GM12872 (cell line): Measurements from ENCODE around the gene SNF8.

Source experiments
- CTCF ChIP-seq: IDR thresholded peaks from 3 replicates; pipeline ENCODE4 v1.5.1; 2011; ENCODE audit warnings: low read depth, mild to moderate bottlenecking, low read length, moderate library complexity; ENCODE audit not compliant: insufficient read depth

SNF8 gene

DNA sequence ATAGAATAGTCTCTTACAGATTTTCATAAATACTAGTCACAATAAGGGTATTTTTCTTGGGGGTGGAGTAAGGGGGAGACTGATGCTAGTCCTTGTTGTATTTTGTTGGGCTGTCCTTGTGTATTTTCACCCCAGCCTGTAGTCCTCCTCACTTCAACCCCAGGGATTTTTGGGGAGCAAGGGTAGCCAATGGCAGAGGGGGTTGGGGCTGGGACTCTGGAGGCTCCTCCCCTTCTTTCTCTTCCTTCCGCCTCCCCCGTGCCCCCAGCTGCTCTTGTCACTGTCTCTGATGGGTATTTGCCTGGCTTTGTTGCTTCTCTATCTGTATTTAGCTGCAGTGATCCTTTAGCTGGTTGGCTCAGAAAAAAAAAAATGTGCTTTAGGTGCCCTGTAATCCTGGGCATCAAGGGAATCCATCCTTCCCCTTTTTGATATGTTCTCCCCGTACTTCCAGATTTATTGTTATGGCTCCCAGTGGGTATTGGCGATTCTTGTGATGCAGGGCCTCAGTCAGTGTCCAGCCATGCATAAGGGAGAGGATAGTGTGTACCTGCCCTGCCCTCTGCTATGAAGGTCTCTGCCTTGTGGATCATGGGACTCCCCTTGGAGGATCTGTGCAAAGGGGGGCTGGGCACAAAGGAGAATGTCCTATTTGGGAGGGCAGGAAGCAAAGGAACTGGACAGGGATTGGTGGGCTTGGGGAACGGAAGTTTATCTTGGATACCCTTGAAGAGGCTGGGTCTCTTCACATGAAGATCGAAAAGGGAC is 16.5 kb downstream of the SNF8 start:
- no peak for TF ChIP-seq CTCF

- no peak for TF ChIP-seq CTCF
These were observed 18.7 kb downstream of the SNF8 start for GRCh38 chr17:48925991-48926342.

- no peak for TF ChIP-seq CTCF
These were observed 19.2 kb downstream of the SNF8 start for GRCh38 chr17:48925251-48925990.

DNA sequence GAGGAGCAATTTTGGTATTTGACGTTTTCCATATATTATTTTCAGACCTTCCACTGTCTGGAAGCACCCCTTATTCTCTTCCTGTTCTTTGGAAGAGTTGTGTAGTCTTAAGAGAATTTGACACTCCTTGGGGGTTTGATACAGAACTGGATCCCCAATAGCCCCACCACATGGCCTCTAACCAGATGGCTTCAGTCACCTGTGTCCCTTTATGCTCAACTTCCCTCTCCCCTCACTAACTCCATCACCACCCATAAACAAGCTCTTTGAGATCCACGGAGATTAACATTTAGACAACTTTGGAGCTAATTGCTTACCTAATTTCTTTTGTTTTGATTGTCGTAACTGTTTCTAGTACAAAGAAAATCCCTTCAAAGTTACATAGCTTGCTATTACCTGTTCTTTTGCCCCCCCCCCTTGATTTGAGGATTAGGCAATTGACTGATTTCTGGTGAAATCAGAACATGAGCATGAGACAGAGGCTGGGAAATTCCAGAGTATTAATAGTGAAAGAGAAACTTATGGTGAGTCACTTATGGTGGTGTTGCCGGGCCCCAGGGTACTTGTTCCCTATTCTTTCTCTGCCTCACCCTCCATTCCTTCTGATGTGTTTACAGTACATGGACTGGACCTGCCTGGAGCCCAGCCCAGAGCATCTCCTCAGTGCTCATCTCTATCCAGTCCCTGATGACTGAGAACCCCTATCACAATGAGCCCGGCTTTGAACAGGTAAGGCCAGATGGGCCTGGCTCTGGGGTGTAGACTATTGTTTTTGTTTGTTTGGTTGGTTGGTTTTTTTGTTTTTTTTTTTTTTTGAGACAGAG is 29.0 kb downstream of the SNF8 start:
- TF ChIP-seq CTCF: no peak

DNA sequence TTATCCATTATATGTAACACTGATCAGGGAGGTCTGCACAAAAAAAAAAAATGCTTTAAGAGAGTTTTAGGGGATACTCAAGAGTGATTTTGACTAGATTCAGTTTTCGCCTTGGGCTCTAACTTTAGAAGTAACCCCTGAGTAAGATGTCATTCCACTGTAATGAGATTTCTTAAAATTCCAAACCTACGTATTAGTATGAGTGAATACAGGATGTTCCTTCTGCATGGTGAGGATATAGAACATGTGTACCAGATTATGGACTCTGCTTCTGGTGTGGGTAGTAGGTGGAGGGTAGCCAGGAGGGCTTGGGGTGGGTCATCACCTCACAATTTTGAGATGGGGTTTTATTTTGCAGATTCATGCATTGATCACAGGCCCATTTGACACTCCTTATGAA is 32.2 kb downstream of the SNF8 start:
- no peak for TF ChIP-seq CTCF

- TF ChIP-seq CTCF: no peak
These were observed 34.3 kb downstream of the SNF8 start for GRCh38 chr17:48910370-48910769.

DNA sequence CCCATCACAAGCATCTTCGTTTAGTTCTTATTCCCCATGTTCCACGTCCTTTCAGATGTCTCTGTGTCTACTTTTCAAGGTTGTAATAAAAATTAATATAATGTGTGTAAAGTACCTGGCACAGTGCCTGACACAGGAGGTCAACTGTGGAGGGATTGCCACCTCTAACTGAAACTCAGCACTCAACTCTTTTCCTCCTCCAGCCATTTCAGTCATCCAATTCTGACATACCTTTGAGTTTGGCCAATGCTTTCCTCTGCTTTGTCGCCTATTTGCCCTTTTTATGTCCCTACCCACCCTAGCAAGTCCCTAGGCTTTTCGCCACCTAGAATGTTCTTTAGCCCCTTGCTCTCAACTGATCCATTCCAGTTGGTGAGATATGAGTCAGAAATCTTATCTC is 34.9 kb downstream of the SNF8 start:
- TF ChIP-seq CTCF: no peak
